ENCODE results near the gene NOP53. TPM values are rescaled to one million over a fixed set of nuclear protein-coding genes. Genes with fewer than 3 reads are reported as not detected.
A peak's percentile ranks its signal among the peaks of the same experiment; 100 is the strongest.
"Not testable (repeated sequence)": the region's sequence is repeated elsewhere in the genome, so short reads cannot be mapped to it uniquely, and the experiment has no call there.

NOP53 gene
- total RNA-seq, 3 donors from 2014 or later (not counting 1 experiment from before 2014, with no cell fraction given): 416 to 445 (median 428) TPM

GRCh38 chr19:47711652-47712242, 33.6 kb upstream of the NOP53 start:
- Mint-ChIP-seq H3K4me1 (peaks cover 9 to 15% of the 10 kb centered on the region in 2 donors), H3K27me3 (ENCODE audit: low read depth in 2 of 2) (peaks cover 27 to 32% of the 10 kb centered on the region in 2 donors), H3K9me3 (no peaks in the 10 kb centered on the region), H3K4me3 (no peak overlapping the region), H3K27ac (no peak overlapping the region), H3K36me3 (no peaks in the 10 kb centered on the region)
- Histone ChIP-seq H3K27me3 (ENCODE audit: control insufficient read depth, insufficient read depth, low read length) (peaks cover 17% of the 10 kb centered on the region), H3K4me1 (ENCODE audit: control insufficient read depth, insufficient read depth, low read length) (peaks cover 9% of the 10 kb centered on the region), H3K27ac (ENCODE audit: low read length) (no peak overlapping the region), H3K36me3 (ENCODE audit: control insufficient read depth, insufficient read depth, low read length) (no peaks in the 10 kb centered on the region), H3K9me3 (ENCODE audit: control insufficient read depth, insufficient read depth, low read length) (no peaks in the 10 kb centered on the region), H3K4me3 (ENCODE audit: low read length) (no peak overlapping the region)
- DNase-seq (no peak), ATAC-seq (no peak)
- 88% methylated on average over 6 of the region's 8 CpGs for WGBS (ENCODE audit: insufficient coverage)
- no peak for TF ChIP-seq CTCF (IDR thresholded peaks at IDR 0.05)
- intact Hi-C loops (cut with micrococcal nuclease): no loop called here

GRCh38 chr19:47713046-47714021, 32.0 kb upstream of the NOP53 start, which contains the start of gene EHD2:
Gene EHD2, plus strand, starts transcription at chr19:47713422. Its CDS starts 3,191 bp downstream, at chr19:47716613.
- TF ChIP-seq CTCF (IDR thresholded peaks at IDR 0.05): peak; percentile 80
- Histone ChIP-seq H3K27ac (ENCODE audit: low read length) (no peak within 1 kb of the TSS), H3K36me3 (ENCODE audit: control insufficient read depth, insufficient read depth, low read length) (no peaks in the 10 kb centered on the region), H3K4me1 (ENCODE audit: control insufficient read depth, insufficient read depth, low read length) (peaks cover 4% of the 10 kb centered on the region), H3K9me3 (ENCODE audit: control insufficient read depth, insufficient read depth, low read length) (no peaks in the 10 kb centered on the region), H3K27me3 (ENCODE audit: control insufficient read depth, insufficient read depth, low read length) (peaks cover 17% of the 10 kb centered on the region), H3K4me3 (ENCODE audit: low read length) (no peak within 1 kb of the TSS)
- Mint-ChIP-seq H3K4me1 (peaks cover 0 to 6% of the 10 kb centered on the region in 2 donors), H3K27ac (no peak within 1 kb of the TSS), H3K27me3 (ENCODE audit: low read depth in 2 of 2) (peaks cover 24 to 27% of the 10 kb centered on the region in 2 donors), H3K36me3 (no peaks in the 10 kb centered on the region), H3K4me3 (no peak within 1 kb of the TSS), H3K9me3 (no peaks in the 10 kb centered on the region)
- 10% methylated on average over 51 of the region's 52 CpGs for WGBS (ENCODE audit: insufficient coverage)
- DNase-seq (peak in 1 of 2 donors; percentile 62), ATAC-seq (peak in 2 of 3 donors; percentile 68 to 76)
- intact Hi-C loops (cut with micrococcal nuclease): no loop called here

- Histone ChIP-seq H3K9me3 (ENCODE audit: control insufficient read depth, insufficient read depth, low read length) (no peaks in the 10 kb centered on the region), H3K27ac (ENCODE audit: low read length) (no peak overlapping the region), H3K4me3 (ENCODE audit: low read length) (no peak overlapping the region), H3K36me3 (ENCODE audit: control insufficient read depth, insufficient read depth, low read length) (no peaks in the 10 kb centered on the region), H3K27me3 (ENCODE audit: control insufficient read depth, insufficient read depth, low read length) (peaks cover 17% of the 10 kb centered on the region), H3K4me1 (ENCODE audit: control insufficient read depth, insufficient read depth, low read length) (peaks cover 4% of the 10 kb centered on the region)
- Mint-ChIP-seq H3K36me3 (no peaks in the 10 kb centered on the region), H3K27me3 (ENCODE audit: low read depth in 2 of 2) (peaks cover 24 to 27% of the 10 kb centered on the region in 2 donors), H3K27ac (no peak overlapping the region), H3K9me3 (no peaks in the 10 kb centered on the region), H3K4me1 (peaks cover 0 to 6% of the 10 kb centered on the region in 2 donors), H3K4me3 (no peak overlapping the region)
- TF ChIP-seq CTCF (IDR thresholded peaks at IDR 0.05): no peak
- intact Hi-C loops (cut with micrococcal nuclease): no loop called here
- DNase-seq (no peak), ATAC-seq (no peak)
- WGBS (ENCODE audit: insufficient coverage): 98% methylated on average over 4 of the region's 4 CpGs
Measured at GRCh38 chr19:47714339-47714738, 31.0 kb upstream of the NOP53 start.

- H3K27ac Mint-ChIP-seq; H3K36me3 ChIP-seq (ENCODE audit: control insufficient read depth, insufficient read depth, low read length); H3K9me3 ChIP-seq (ENCODE audit: control insufficient read depth, insufficient read depth, low read length); H3K4me3 Mint-ChIP-seq; H3K4me3 ChIP-seq (ENCODE audit: low read length); ATAC-seq; H3K4me1 ChIP-seq (ENCODE audit: control insufficient read depth, insufficient read depth, low read length); intact Hi-C loops (cut with micrococcal nuclease); H3K9me3 Mint-ChIP-seq; H3K27ac ChIP-seq (ENCODE audit: low read length); DNase-seq; H3K4me1 Mint-ChIP-seq; H3K36me3 Mint-ChIP-seq: not testable (repeated sequence)
- peaks cover 17% of the 10 kb centered on the region for H3K27me3 ChIP-seq (ENCODE audit: control insufficient read depth, insufficient read depth, low read length)
- H3K27me3 Mint-ChIP-seq (ENCODE audit: low read depth in 2 of 2): peaks cover 24 to 27% of the 10 kb centered on the region in 2 donors
Measured at GRCh38 chr19:47714855-47715254, 30.5 kb upstream of the NOP53 start.
